ENCODE results near the gene GDI1.

Gene GDI1

GRCh38 chrX:154437971-154438893 is 1.3 kb downstream of the GDI1 start:
- no peak for DNase-seq

GRCh38 chrX:154439841-154440240 is 2.9 kb downstream of the GDI1 start:
- no peak for DNase-seq

- no peak for DNase-seq
These were observed 3.8 kb downstream of the GDI1 start for GRCh38 chrX:154440623-154441357.

- no peak for DNase-seq
These were observed 4.6 kb downstream of the GDI1 start for GRCh38 chrX:154441564-154441963.

GRCh38 chrX:154441984-154442707 is 5.2 kb downstream of the GDI1 start:
- DNase-seq: no peak

- DNase-seq: peak in 1 of 2 experiments; percentile 30
These were observed 6.5 kb downstream of the GDI1 start for GRCh38 chrX:154443479-154443910.

- peak in 1 of 2 experiments; percentile 54 for DNase-seq
These were observed 7.2 kb downstream of the GDI1 start, which contains the start of gene FAM50A for GRCh38 chrX:154443992-154444754. Gene FAM50A (plus strand): TSS chrX:154444141. CDS start chrX:154444236, 95 bp downstream.

- DNase-seq: no peak
These were observed 7.8 kb downstream of the GDI1 start for GRCh38 chrX:154444755-154445246.

GRCh38 chrX:154445776-154446175 is 8.8 kb downstream of the GDI1 start:
- DNase-seq: no peak

- no peak for DNase-seq
These were observed 9.5 kb downstream of the GDI1 start for GRCh38 chrX:154446430-154446829.

- no peak for DNase-seq
These were observed 11.5 kb downstream of the GDI1 start for GRCh38 chrX:154448484-154448883.

DNA sequence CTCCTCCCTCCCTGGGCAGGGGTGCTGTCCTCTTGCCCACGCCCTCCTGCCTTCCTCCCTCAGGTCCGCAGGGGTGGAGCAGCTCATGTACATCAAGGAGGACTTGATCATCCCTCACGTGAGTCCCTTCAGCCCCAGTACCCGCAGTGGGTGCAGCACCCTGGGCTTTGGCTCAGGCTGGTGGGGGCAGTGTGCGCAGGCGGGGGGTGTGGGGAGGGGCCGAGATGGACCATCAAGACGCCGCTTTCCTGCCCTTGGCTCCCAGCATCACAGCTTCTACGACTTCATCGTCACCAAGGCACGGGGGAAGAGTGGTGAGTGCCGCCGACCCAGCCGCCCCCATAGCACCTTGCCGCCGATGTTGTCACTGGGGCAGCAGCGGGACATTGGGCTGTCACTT is 12.7 kb downstream of the GDI1 start:
- DNase-seq: no peak

- no peak for DNase-seq
These were observed 13.4 kb downstream of the GDI1 start for GRCh38 chrX:154450312-154450711.

DNA sequence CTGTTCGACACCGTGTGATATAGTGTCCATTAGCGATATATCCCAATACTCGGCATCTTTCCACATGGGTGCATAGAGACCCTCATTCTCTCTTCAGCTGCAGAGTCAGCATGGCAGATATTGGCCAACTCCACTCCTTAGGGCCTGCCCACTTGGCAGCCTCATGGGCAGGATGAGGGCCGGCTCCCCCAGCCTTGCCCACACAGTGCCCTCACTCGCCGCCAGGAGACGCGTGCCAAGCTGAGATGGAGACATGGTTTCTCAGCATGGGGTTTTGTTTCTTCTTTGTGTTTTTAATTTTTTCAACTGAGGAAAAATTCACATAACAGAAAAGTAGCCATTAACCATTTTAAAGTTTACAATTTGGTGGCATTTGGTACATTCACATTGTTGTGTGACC is 15.9 kb downstream of the GDI1 start:
- no peak for DNase-seq

- peak in 1 of 2 experiments; percentile 14 for DNase-seq
These were observed 20.6 kb downstream of the GDI1 start for GRCh38 chrX:154457491-154458115.

DNA sequence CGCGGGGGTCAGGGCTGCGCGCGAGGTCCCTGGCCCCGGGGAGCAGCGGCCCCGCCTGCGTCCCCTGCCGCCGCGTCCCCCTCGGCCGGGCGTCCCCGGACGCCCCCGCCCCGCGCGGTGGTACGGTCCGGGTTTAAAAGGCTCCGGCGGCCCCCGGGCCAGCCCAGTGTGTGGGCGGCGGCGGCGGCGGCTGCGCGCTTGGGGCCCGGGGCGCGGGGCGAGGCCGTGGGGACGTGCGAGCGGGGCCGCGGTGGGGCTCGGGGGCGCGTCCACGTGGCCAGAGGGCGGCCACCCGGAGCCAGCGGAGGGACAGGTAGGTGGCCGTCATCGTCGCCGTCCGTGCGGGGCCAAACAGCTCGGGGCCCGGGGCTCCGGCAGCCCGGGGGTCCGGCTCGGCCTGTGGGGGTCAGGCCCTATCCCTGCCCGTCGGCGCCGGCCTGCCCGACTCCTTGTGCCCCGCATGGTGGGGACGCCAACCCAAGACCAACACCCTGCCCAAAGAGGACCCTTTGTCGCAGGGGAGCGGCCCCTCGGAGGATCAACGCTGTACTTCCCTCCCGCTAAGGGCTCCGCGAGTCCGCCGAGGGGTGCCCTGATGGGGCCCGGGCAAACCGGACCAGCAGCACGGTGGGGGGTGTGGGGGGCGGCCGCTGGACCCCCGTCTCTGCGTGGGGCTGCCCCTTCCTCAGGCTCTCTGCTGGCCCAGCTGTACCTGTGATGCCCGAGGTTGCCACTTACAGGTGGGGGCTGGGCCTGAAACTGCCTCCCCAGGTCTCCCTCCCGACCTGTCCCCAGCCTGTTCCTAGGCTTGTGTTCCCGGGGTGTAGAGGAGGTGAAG is 21.4 kb downstream of the GDI1 start, which contains the start of gene PLXNA3:
TSS of gene PLXNA3 (plus strand) at position 166 of the 838 bp plus-strand sequence. CDS start 1,903 bp downstream, outside the sequence.
- peak in 1 of 2 experiments; percentile 4 for DNase-seq

DNA sequence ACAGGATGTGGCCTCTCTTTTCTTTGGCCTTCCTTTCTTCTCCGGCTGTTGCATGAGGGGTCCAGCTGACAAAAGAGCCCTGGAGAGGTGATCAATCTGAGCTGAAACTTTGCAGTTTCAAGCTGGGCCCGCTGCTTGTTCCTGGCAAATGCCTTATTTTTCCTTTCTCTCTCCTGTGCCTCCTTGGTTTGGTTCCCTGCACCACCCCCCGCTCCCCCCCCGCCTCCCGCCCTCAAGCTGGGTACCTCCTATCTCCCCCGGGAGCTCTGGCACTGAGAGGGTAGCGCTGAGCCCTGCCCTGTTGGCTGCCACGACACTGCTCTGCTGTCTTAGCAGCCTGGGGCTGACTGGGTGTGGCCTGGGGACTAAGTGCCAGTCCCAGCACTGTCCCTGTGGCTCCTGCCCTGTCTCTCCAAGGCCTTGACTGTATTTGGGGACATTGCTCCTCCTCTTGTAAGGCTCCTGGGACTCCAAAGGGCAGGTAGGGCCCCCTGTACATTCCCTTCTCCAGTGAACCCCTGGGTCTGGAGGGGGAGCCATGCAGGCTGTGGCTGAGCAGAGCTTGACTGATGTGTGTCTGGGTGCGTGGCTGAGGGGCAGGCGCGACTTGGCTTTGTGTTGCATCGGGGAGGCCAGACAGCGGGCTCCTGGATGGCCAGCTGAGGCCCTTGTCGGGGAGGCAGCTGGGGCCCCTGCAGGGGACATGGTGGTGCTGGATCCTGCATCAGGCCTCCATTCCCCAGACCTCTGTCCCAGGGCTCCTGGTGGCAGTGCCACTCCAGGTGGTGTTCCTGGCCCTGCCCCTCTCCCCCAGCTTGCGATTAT is 22.2 kb downstream of the GDI1 start:
- DNase-seq: peak in 1 of 2 experiments; percentile 9

GRCh38 chrX:154459832-154460231 is 22.9 kb downstream of the GDI1 start:
- DNase-seq: no peak

GRCh38 chrX:154460326-154460725 is 23.4 kb downstream of the GDI1 start:
- DNase-seq: no peak

DNA sequence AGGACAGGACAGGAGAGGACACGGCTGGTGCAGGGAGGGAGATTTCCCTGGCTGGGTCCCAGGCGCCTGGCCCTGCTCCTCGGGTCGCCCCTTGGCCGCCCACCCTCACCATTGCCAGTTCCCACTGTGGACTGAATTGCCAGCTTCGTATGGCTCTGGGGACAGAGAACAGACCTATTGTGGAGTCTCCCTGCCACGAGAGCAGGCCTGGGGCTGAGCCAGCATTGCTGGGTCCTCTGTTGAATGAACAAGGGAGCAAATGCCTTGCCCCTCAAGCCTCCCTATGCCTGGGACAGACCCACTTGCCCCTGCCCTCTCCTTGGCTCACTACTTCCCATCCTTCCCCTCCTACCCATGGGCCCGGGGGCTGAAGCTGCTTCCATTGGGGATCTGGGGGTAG is 25.4 kb downstream of the GDI1 start:
- DNase-seq: no peak

All from SW 1271 (cell line).